Breast epithelium (tissue), 3 donors: ENCODE measurements around the gene ROCK2.

ENCODE experiments used
- POLR2AphosphoS5 ChIP-seq, 3 donors: sonication (generic); formaldehyde crosslinking; IDR thresholded peaks; one replicate each; pipeline ENCODE4 v1.6.1; 2017; ENCODE audit warnings: antibody characterized with exemption in 3 of 3
- TF ChIP-seq, protein P1 (sequence below), 3 donors: fragments of 450-650 bp; IDR thresholded peaks; one replicate each; pipeline ENCODE4 v1.5.1; 2016 to 2017; ENCODE audit warnings: antibody characterized with exemption in 3 of 3, mild to moderate bottlenecking in 3 of 3, moderate library complexity in 3 of 3

GRCh38 chr2:11270891-11271290 is 73.5 kb downstream of the ROCK2 start:
- TF ChIP-seq, protein P1, sequence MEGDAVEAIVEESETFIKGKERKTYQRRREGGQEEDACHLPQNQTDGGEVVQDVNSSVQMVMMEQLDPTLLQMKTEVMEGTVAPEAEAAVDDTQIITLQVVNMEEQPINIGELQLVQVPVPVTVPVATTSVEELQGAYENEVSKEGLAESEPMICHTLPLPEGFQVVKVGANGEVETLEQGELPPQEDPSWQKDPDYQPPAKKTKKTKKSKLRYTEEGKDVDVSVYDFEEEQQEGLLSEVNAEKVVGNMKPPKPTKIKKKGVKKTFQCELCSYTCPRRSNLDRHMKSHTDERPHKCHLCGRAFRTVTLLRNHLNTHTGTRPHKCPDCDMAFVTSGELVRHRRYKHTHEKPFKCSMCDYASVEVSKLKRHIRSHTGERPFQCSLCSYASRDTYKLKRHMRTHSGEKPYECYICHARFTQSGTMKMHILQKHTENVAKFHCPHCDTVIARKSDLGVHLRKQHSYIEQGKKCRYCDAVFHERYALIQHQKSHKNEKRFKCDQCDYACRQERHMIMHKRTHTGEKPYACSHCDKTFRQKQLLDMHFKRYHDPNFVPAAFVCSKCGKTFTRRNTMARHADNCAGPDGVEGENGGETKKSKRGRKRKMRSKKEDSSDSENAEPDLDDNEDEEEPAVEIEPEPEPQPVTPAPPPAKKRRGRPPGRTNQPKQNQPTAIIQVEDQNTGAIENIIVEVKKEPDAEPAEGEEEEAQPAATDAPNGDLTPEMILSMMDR (IDR thresholded peaks at IDR 0.05) = no peak
- TF ChIP-seq POLR2AphosphoS5 (IDR thresholded peaks at IDR 0.05) = no peak
